ENCODE results near the gene DNAH11. TPM values are rescaled to one million over a fixed set of nuclear protein-coding genes. Genes with fewer than 3 reads are reported as not detected.

The DNAH11 gene
- total and polyA plus RNA-seq, 8 donors, result 0.86 to 7.6 (median 3.5) TPM

DNA sequence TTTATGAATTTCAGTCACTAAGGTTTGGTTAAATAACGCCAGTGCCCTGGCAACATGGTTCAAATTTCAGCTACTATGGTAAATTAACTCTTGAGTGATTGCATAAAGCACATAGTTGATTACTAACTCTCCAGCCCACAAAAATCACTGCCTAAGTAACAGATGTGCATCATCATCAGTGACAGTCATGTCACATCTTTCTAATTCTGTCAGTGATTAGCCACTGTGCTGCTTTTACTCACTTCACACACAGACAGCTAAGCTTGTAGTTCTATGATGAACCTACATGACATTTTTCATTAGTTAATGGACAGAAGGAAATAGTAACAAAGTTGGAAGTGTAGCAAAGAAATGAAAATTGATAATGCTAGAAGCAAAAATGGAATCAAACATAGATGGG lies 108.9 kb downstream of the DNAH11 start:
- Histone ChIP-seq H3K27me3 (no peaks in the 10 kb centered on the region), H3K4me3 (no peak overlapping the region), H3K36me3 (no peaks in the 10 kb centered on the region), H3K9me3 (peaks cover 0 to 9% of the 10 kb centered on the region in 2 donors), H3K27ac (no peak overlapping the region), H3K4me1 (no peaks in the 10 kb centered on the region)
- ATAC-seq (no peak), DNase-seq (no peak)
- TF ChIP-seq, protein P1, sequence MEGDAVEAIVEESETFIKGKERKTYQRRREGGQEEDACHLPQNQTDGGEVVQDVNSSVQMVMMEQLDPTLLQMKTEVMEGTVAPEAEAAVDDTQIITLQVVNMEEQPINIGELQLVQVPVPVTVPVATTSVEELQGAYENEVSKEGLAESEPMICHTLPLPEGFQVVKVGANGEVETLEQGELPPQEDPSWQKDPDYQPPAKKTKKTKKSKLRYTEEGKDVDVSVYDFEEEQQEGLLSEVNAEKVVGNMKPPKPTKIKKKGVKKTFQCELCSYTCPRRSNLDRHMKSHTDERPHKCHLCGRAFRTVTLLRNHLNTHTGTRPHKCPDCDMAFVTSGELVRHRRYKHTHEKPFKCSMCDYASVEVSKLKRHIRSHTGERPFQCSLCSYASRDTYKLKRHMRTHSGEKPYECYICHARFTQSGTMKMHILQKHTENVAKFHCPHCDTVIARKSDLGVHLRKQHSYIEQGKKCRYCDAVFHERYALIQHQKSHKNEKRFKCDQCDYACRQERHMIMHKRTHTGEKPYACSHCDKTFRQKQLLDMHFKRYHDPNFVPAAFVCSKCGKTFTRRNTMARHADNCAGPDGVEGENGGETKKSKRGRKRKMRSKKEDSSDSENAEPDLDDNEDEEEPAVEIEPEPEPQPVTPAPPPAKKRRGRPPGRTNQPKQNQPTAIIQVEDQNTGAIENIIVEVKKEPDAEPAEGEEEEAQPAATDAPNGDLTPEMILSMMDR (IDR thresholded peaks at IDR 0.05), result no peak
- intact Hi-C loops (cut with DNase I), result no loop called here

DNA sequence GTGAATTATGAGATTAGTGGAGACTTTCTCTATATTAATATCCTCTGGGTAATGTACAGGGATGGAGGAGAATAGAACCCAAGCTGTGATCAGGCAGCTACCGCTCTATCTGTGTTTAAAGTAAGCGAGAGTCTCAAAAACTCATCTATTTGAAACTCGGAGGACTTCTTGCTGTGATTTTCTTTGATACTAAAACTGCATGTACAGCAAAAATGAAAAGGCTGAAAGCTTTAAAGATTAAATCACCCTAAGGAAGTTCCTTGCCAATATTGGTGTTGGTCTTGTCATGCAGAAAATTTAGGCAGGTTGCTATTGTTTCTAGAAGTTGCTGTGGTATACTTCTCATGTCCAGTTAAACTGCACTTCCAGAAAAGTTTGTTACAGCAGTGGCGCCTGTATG lies 110.8 kb downstream of the DNAH11 start:
- H3K36me3 ChIP-seq, result no peaks in the 10 kb centered on the region

DNA sequence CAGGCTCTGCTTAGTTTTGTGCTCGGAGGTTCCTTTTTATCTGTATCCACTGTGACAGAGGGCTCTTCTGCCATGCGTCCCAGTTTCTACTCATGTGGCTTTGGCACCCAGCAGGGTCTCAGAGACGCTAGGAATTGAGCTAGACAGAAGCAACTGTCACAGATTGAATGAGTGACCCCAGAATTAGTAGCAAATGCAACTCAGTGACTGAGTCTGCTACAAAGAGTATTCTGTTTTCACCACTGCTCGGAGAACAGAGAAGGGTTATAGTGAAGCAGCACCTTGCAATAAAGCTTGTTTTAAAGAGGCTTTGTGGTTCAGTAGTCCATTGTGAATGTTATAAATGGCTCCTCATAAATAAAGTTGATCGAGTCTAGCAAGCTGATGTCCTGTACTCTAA lies 113.2 kb downstream of the DNAH11 start:
- DNase-seq (no peak), ATAC-seq (no peak)
- no peak overlapping the region for H3K27ac ChIP-seq
- no peak overlapping the region for H3K4me3 ChIP-seq
- peaks cover 0 to 8% of the 10 kb centered on the region in 2 donors for H3K9me3 ChIP-seq
- intact Hi-C loops (cut with DNase I), result no loop called here
- TF ChIP-seq, protein P1 (IDR thresholded peaks at IDR 0.05), result no peak
- no peaks in the 10 kb centered on the region for H3K36me3 ChIP-seq
- no peaks in the 10 kb centered on the region for H3K27me3 ChIP-seq
- H3K4me1 ChIP-seq, result no peaks in the 10 kb centered on the region

More for the DNA sequence above, 110.8 kb downstream of the DNAH11 start:
- ATAC-seq (no peak), DNase-seq (no peak)
- Histone ChIP-seq H3K27me3 (no peaks in the 10 kb centered on the region), H3K9me3 (peaks cover 0 to 1% of the 10 kb centered on the region in 2 donors), H3K4me3 (no peak overlapping the region), H3K27ac (no peak overlapping the region), H3K4me1 (no peaks in the 10 kb centered on the region)
- TF ChIP-seq, protein P1 (IDR thresholded peaks at IDR 0.05), result no peak
- intact Hi-C loops (cut with DNase I), result no loop called here

DNA sequence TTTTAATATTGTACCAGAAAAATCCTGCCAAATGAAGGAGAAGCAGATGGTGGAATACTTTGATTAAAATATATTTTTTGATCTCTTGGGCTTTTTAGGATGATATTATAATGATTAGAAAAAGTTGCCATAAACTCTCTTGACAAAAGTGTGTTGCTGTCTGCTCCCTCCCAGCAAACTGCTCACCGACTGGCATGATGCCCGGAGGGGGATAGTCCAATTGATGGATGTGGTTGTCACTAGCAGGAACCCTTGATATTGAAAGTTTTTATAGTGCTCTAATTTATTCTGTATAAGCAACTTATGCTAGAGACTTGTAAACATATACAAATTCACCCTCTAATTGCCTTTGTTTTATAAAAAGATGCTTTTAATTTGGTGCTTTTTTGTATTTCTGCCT lies 114.0 kb downstream of the DNAH11 start:
- ATAC-seq, result no peak
- no peaks in the 10 kb centered on the region for H3K36me3 ChIP-seq
- no peaks in the 10 kb centered on the region for H3K4me1 ChIP-seq
- no peak overlapping the region for H3K27ac ChIP-seq
- no peaks in the 10 kb centered on the region for H3K27me3 ChIP-seq
- H3K4me3 ChIP-seq, result no peak overlapping the region
- intact Hi-C loops (cut with DNase I), result no loop called here
- TF ChIP-seq, protein P1 (IDR thresholded peaks at IDR 0.05), result no peak
- peaks cover 0 to 15% of the 10 kb centered on the region in 2 donors for H3K9me3 ChIP-seq
- DNase-seq, result no peak

DNA sequence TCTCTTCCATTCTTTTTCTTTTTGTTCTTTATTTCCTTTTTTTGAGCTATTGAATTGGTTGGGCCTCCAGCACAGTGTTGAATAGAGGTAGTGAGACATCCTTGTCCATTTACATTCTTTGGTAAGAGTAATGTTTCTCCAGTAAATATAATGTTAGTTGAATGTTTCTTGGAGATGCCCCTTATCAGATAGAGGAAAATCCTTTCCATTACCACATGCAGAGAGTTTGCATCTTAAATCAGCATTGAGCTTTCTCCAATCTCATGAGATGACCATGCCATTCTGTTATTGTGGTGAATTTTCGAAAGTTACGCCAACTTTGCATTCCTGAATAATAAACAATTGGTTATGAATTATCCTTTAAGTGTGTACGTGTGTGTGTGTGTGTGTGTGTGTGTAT lies 127.7 kb downstream of the DNAH11 start:
- no peaks in the 10 kb centered on the region for H3K27me3 ChIP-seq
- no peak for ATAC-seq
- no peak overlapping the region for H3K4me3 ChIP-seq
- H3K4me1 ChIP-seq, result no peaks in the 10 kb centered on the region
- H3K36me3 ChIP-seq, result no peaks in the 10 kb centered on the region
- intact Hi-C loops (cut with DNase I), result no loop called here
- no peak overlapping the region for H3K27ac ChIP-seq
- no peak for DNase-seq
- no peaks in the 10 kb centered on the region for H3K9me3 ChIP-seq
- TF ChIP-seq, protein P1 (IDR thresholded peaks at IDR 0.05), result no peak

All from left lung (tissue), 10 donors.